HG03354 (cell line): ENCODE measurements around the gene KCNMB2.

Experiments
- ATAC-seq: cut with Tn5 transposase; IDR thresholded peaks from one replicate; pipeline ENCODE4 v1.9.1; 2021; ENCODE audit warnings: mild to moderate bottlenecking; ENCODE audit not compliant: unreplicated experiment, poor library complexity, severe bottlenecking

Gene KCNMB2

GRCh38 chr3:178562947-178563232 is 26.7 kb downstream of the KCNMB2 start:
- no peak for ATAC-seq

- no peak for ATAC-seq
Measured at GRCh38 chr3:178567611-178568010, 31.4 kb downstream of the KCNMB2 start.

DNA sequence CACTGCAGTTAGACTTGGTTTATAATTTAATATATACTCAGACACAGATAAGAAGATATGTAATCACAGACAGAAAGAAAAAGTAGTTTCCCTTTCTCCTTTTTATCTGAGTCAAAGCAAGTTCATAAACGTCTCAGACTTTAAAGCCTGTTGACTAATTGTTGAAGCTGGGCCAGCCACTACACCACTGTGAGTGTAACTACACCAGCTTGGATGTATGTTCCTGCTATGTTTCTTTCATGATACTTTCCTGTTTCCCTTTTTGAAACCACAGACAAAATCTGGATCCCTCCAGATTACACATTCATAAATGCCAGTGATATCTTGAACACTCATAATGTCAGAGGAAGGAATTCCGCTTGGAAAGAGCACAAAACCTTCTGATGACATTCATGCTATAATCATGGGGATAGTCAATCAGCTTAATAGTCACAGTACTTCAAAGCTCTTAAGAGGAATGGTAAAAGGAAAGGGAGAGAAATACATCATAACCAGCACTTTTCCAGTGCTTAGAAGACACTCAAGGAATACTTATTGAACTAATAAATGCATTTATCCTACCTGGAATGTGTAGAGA is 32.0 kb downstream of the KCNMB2 start:
- ATAC-seq: no peak

GRCh38 chr3:178568911-178569310 is 32.7 kb downstream of the KCNMB2 start:
- ATAC-seq: no peak

DNA sequence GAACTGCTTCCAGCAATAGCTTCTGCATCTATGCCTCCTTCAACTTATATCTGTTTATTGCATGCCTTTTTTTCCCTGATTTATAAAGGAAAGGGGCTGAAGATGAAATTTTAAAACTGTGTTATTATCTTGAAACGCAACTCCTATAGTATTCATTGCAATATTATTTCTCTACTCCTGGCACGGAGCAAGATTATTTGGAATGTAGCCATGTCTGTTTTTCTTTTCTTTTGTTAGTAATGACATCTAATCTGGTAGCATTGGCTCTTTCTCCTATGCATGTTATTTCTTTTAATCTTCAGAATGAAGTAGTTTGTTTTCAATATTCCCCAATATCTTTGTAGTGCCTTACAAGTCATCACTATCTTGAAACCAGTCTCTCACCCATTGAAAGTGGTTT is 33.6 kb downstream of the KCNMB2 start:
- no peak for ATAC-seq

GRCh38 chr3:178583963-178584575 is 47.8 kb downstream of the KCNMB2 start:
- no peak for ATAC-seq

DNA sequence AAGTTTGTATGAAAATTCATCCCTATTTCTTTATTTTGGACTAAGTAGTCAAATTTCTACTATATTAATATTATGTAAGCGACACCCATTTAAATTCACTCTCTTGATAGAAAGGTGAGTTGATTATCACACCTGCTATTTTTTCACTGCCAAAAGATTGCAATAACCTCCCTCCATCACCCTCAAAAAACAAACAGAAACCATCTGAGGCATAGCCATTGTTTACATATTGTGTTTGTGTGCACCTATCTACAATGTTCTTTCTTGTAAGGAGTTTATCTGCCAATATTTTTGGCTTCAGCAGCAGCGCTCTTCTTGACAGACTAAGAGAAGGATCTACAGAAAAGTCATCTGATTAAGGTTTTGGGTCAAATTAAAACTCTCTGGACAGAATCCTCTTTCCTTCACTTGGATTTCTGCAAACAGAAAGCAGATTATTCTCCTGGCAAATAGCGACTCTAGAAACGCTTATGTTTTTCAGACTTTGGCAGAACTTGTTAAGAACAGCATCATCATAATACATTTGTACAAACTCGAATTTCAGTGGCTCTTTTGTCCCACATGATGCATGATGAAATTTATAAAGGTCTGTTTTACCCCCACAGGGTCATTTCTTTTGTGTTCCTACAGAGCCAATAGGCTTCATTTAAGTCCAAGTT is 48.6 kb downstream of the KCNMB2 start:
- no peak for ATAC-seq

DNA sequence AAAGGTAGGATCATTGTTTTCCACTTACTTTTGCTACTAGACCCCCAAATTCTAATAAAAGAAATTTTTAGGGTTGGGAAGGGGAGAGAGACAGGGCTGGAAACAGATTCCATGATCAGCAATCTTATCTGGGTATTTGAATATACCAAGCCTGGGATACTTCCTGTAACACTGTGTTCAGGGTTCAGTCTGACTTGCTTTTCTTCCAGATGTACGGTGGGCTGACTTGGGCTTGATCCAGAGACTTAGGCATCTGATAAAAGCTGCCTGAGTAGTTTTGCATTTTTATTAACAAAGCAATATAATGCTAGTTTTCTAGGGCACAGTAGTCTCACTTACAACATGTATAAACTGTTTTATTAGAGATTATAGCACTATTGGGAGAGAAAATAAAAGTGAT is 49.2 kb downstream of the KCNMB2 start:
- no peak for ATAC-seq

DNA sequence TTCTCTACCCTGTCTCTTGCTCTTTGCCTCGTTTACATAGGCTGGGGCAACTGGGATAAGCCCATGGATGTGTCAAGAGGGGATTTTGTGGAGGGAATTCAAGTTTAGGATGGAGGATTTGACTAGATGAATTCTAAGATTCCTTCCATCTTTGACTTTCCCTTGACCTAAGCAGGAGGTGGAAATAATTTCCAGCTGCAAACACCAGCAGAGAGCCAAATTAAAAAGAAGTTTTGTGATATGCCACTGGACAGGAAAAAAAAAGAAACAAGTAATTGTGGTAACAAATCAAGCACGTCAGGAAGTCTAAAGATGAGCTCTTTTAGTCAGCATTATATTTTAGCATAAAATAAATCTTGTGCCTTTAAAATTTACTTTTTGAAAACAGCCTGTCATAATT is 49.8 kb downstream of the KCNMB2 start:
- ATAC-seq: no peak

- ATAC-seq: no peak
Measured at GRCh38 chr3:178588628-178589027, 52.4 kb downstream of the KCNMB2 start.

GRCh38 chr3:178593786-178594185 is 57.5 kb downstream of the KCNMB2 start:
- ATAC-seq: no peak

- ATAC-seq: no peak
Measured at GRCh38 chr3:178597371-178597770, 61.1 kb downstream of the KCNMB2 start.

GRCh38 chr3:178602856-178603255 is 66.6 kb downstream of the KCNMB2 start:
- no peak for ATAC-seq

DNA sequence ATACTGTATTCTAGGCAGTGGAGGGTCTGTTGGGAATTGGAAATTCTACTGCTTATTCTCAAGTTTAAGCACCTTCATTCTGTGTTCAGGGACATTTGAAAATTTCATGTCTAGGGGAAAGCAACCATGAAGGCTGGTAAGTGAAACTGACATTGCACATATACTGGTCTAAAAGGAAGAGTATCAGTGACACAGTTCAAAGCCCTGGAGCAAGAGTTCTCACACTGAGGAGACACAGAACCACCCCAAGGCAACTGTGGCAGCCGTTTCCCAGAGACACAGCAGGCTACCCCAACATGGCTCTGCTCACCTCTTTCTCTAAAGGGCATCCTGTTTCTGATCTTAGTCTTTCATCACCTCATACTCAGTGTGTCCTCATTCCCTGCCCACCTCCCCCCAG is 67.5 kb downstream of the KCNMB2 start:
- ATAC-seq: no peak

- ATAC-seq: no peak
Measured at GRCh38 chr3:178618197-178618596, 82.0 kb downstream of the KCNMB2 start.

GRCh38 chr3:178618896-178619295 is 82.7 kb downstream of the KCNMB2 start:
- no peak for ATAC-seq

GRCh38 chr3:178623666-178624255 is 87.5 kb downstream of the KCNMB2 start:
- ATAC-seq: no peak

DNA sequence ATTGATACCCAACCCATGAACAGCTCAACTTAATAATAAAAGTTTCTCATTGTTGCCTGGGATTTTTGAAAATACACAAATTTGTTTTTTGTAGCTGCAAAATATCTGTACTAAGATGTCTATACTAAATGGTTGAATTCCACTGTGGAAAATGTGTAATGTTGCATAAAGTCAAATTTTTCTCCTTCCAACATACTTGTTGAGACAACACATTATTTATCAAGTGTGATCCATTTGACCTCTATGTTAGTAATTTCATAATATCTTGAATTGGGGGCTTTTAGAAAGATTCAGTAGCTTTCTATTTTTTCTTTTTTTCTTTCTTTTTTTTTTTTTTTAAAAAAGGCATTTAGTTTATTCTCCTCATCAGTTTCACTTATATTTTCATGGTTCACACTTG is 88.0 kb downstream of the KCNMB2 start:
- no peak for ATAC-seq

- ATAC-seq: no peak
Measured at GRCh38 chr3:178625053-178625600, 88.9 kb downstream of the KCNMB2 start.

DNA sequence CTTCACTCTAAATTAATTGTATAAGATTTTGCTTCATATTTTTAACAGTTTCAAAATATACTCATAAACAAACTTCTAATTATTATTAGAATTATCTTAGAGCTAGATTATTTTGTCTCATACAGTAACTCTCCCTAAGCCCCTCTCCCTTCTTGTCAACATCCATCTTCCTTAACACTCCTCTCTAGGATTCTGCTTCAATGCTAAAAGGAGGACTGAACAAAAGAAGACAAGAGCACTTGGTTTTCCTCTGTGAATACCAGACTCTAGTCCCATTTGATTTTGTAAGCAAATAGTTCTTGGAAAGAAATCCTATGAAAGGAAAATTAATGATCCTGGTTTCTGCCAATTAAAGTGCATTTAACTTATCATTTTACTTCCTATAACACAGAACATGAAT is 91.8 kb downstream of the KCNMB2 start:
- no peak for ATAC-seq
